ENCODE measurements around the gene EHMT2. TPM values are rescaled to one million over a fixed set of nuclear protein-coding genes. Genes with fewer than 3 reads are reported as not detected.

The EHMT2 gene
- total RNA-seq, 1 experiment from 2014 or later = 84.0 TPM

DNA sequence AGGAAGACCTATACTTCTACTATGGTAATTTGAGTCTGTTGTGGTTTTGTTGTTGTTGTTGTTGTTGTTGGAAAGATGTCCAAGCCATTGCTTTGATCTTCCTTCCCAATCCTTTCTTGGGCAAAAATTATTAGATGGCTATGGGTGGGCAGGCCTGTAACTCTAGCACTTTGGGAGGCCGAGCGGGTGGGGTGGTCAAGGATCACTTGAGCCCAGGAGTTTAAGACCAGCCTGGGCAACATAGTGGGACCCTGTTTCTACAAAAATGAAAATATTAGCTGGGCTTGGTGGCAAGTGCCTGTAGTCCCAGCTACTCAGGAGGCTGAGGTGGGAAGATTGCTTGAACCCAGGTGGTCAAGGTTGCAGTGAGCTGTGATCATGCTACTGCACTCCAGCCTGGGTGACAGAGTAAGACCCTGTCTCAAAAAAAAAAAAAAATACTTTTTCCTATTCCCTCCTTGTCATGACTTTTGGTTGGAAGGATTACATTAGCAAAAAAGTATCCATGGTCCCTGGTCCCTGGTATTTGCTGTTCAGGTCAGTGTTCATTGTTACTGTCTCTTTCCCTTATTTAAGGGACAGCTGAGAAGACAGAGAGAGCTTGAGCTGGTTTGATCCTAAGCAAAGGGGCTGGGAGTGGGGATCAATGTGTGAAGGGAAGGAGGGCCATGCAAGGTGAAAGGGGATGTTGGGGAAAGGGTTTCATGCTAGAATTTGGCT lies 46.6 kb downstream of the EHMT2 start:
- Histone ChIP-seq H3K9me2 (ENCODE audit: insufficient read depth) (no peaks in the 10 kb centered on the region), H3K4me1 (ENCODE audit: control insufficient read depth in 1 of 2, insufficient read depth in 2 of 2, low read length in 2 of 2) (peaks cover 0 to 14% of the 10 kb centered on the region in 2 experiments; a peak in 2 of 4 replicates), H3K9ac (ENCODE audit: low read length) (no peak overlapping the region), H3K27me3 (ENCODE audit: insufficient read depth, low read length) (no peaks in the 10 kb centered on the region), H3K79me2 (ENCODE audit: insufficient read depth, low read length) (no peaks in the 10 kb centered on the region), H3K4me2 (ENCODE audit: low read length) (no peak overlapping the region), H3K9me3 (ENCODE audit: control insufficient read depth in 1 of 2, insufficient read depth in 1 of 2, low read depth in 1 of 2, low read length in 2 of 2) (no peaks in the 10 kb centered on the region), H3K4me3 (replicated peaks in 1 of 2; ENCODE audit: low read depth in 1 of 2, low read length in 2 of 2) (no peak overlapping the region), H2AFZ (ENCODE audit: low read depth, low read length, poor library complexity, severe bottlenecking) (no peak overlapping the region), H4K20me1 (ENCODE audit: insufficient read depth) (no peaks in the 10 kb centered on the region), H3K36me3 (ENCODE audit: control insufficient read depth in 1 of 2, insufficient read depth in 2 of 2, low read length in 2 of 2) (no peaks in the 10 kb centered on the region), H3K27ac (ENCODE audit: low read depth, low read length) (no peak overlapping the region)
- BruUV-seq (replicated peaks) = no TSS peak
- intact Hi-C loops (cut with micrococcal nuclease) = no loop called here
- TF ChIP-seq JUND (IDR thresholded peaks at IDR 0.05) (no peak), EZH2 (IDR thresholded peaks at IDR 0.05) (no peak), EZH2phosphoT487 (IDR thresholded peaks at IDR 0.05; ENCODE audit: borderline replicate concordance) (no peak), YY1 (IDR thresholded peaks at IDR 0.05; ENCODE audit: extremely low read depth, insufficient replicate concordance, low read depth, low read length) (no peak), TCF7L2 (IDR thresholded peaks at IDR 0.05; ENCODE audit: borderline replicate concordance, extremely low read depth, insufficient read depth, insufficient read length) (no peak), ZNF274 (IDR thresholded peaks at IDR 0.05; ENCODE audit: low read depth, low read length) (no peak)
- TF ChIP-seq, protein P1, sequence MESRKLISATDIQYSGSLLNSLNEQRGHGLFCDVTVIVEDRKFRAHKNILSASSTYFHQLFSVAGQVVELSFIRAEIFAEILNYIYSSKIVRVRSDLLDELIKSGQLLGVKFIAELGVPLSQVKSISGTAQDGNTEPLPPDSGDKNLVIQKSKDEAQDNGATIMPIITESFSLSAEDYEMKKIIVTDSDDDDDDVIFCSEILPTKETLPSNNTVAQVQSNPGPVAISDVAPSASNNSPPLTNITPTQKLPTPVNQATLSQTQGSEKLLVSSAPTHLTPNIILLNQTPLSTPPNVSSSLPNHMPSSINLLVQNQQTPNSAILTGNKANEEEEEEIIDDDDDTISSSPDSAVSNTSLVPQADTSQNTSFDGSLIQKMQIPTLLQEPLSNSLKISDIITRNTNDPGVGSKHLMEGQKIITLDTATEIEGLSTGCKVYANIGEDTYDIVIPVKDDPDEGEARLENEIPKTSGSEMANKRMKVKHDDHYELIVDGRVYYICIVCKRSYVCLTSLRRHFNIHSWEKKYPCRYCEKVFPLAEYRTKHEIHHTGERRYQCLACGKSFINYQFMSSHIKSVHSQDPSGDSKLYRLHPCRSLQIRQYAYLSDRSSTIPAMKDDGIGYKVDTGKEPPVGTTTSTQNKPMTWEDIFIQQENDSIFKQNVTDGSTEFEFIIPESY (IDR thresholded peaks at IDR 0.05; ENCODE audit: extremely low read depth, insufficient replicate concordance, low read length) = no peak
- DNase-seq (ENCODE audit: low read depth, low spot score) (no peak), ATAC-seq (no peak)
- ChIA-PET POLR2A (interaction anchor here (0.7 kb wide), 1 partner anchor 17 kb away, joined by 3 read pairs; no protein-coding TSS in a partner anchor), RAD21 (ENCODE audit: low non-redundant PET in 1 of 2, low total read pairs in 2 of 2, uncharacterized antibody in 2 of 2, unreplicated experiment in 2 of 2) (no interaction called here), CTCF (no interaction called here)

All from HCT116 (cell line).